ENCODE results near the gene SEC14L1. TPM values are rescaled to one million over a fixed set of nuclear protein-coding genes. Genes with fewer than 3 reads are reported as not detected.

SEC14L1 gene
- total RNA-seq, 1 experiment from 2014 or later, result 76.0 TPM

GRCh38 chr17:77264617-77265230 is 124.0 kb downstream of the SEC14L1 start:
- DNase-seq (ENCODE audit: low read depth in 1 of 2, low spot score in 2 of 2), result no peak
- no peaks in the 10 kb centered on the region for H3K27me3 ChIP-seq (replicated peaks)

GRCh38 chr17:77266213-77266612 is 125.4 kb downstream of the SEC14L1 start:
- no peaks in the 10 kb centered on the region for H3K9me3 ChIP-seq (replicated peaks)
- H3K27me3 ChIP-seq (replicated peaks), result no peaks in the 10 kb centered on the region

More at GRCh38 chr17:77264617-77265230, 124.0 kb downstream of the SEC14L1 start:
- Histone ChIP-seq H3K4me1 (replicated peaks) (no peaks in the 10 kb centered on the region), H3K4me3 (no peak overlapping the region), H3K27ac (no peak overlapping the region), H3K9me3 (replicated peaks) (no peaks in the 10 kb centered on the region), H3K36me3 (no peaks in the 10 kb centered on the region)

More at GRCh38 chr17:77266213-77266612, 125.4 kb downstream of the SEC14L1 start:
- Histone ChIP-seq H3K4me3 (no peak overlapping the region), H3K27ac (no peak overlapping the region), H3K36me3 (no peaks in the 10 kb centered on the region), H3K4me1 (replicated peaks) (no peaks in the 10 kb centered on the region)
- DNase-seq (ENCODE audit: low read depth in 1 of 2, low spot score in 2 of 2), result no peak
